Heart right ventricle (tissue), 16 donors: ENCODE measurements around the gene PCNX4. TPM values are rescaled to one million over a fixed set of nuclear protein-coding genes. Genes with fewer than 3 reads are reported as not detected.

Source experiments
- ATAC-seq, 8 donors: fragments of 200-7000 bp; cut with Tn5 transposase; one replicate each; pipeline ENCODE4 v1.9.1; 2020; ENCODE audit warnings: mild to moderate bottlenecking in 8 of 8, moderate library complexity in 8 of 8, moderate number of reproducible peaks in 1 of 8
- DNase-seq, 2 donors: peaks; one replicate each; pipeline ENCODE4 v3.0.0-alpha.2; 2020
- H3K27ac ChIP-seq, 10 donors: fragments of 200-600 bp; sonication (generic) in 2 of 10; one replicate each; pipeline versions ENCODE4 v1.5.0 to v1.8.0; 2020 to 2022; ENCODE audit warnings: mild to moderate bottlenecking in 3 of 10
- H3K27me3 ChIP-seq, 7 donors: fragments of 200-600 bp; one replicate each; pipeline ENCODE4 v1.8.0; 2021 to 2022; ENCODE audit warnings: mild to moderate bottlenecking in 2 of 7
- H3K36me3 ChIP-seq, 9 donors: fragments of 200-600 bp; sonication (generic) in 1 of 9; one replicate each; pipeline versions ENCODE4 v1.5.0 to v1.8.0; 2020 to 2022; ENCODE audit warnings: mild to moderate bottlenecking in 2 of 9
- H3K4me1 ChIP-seq, 9 donors: fragments of 200-600 bp; sonication (generic) in 1 of 9; one replicate each; pipeline versions ENCODE4 v1.5.0 to v1.8.0; 2020 to 2022; ENCODE audit warnings: mild to moderate bottlenecking in 4 of 9
- H3K4me3 ChIP-seq, 10 donors: fragments of 200-600 bp; sonication (generic) in 2 of 10; one replicate each; pipeline versions ENCODE4 v1.5.0 to v1.8.0; 2020 to 2022; ENCODE audit warnings: mild to moderate bottlenecking in 7 of 10, moderate library complexity in 2 of 10
- H3K9me3 ChIP-seq, 11 donors: fragments of 200-600 bp in 10 of 11; sonication (generic) in 2 of 11; one replicate each; pipeline versions ENCODE4 v1.5.0 to v1.8.0; 2013 to 2022; ENCODE audit warnings: mild to moderate bottlenecking in 2 of 11, control low read depth in 1 of 11, moderate library complexity in 1 of 11
- CTCF ChIP-seq, 9 donors: fragments of 200-600 bp; sonication (generic) in 2 of 9; IDR thresholded peaks; one replicate each; pipeline versions ENCODE4 v1.5.0 to v1.8.0; 2021 to 2022; ENCODE audit warnings: antibody characterized with exemption in 9 of 9, mild to moderate bottlenecking in 5 of 9, moderate library complexity in 1 of 9
- WGBS, 2 donors: extraction: QIAGEN DNeasy Blood & Tissue Kit; methylation state at CpG; one replicate each; pipeline ENCODE4 v1.1.7; 2013; ENCODE audit warnings: inconsistent platforms in 1 of 2; 5-methylcytosine and 5-hydroxymethylcytosine counted together
- intact Hi-C, 10 donors: fragments of 100-400 bp; cut with DNase I; formaldehyde crosslinking; loops; one replicate each; pipeline versions ENCODE4 v1.11.1 to v1.14.2; 2022
- polyA plus RNA-seq, 2 donors: library from polyadenylated mRNA; stranded (reverse); fragments of 200-250 nt; gene quantifications; one replicate each; pipeline ENCODE4 v1.2.3, GENCODE V29; 2013
- total RNA-seq, 10 donors: library from RNA; stranded (reverse); fragmentation: NEBNext Ultra II Directional in 3 of 10; extraction: Animal tissue kit (Norgen Biotek cat#: 25700) in 3 of 10; gene quantifications; one replicate each; pipeline versions ENCODE4 v1.2.1 to v1.2.4, GENCODE V29; 2021 to 2023
- donor health status: Arrhythmogenic right ventricular cardiomyopathy.
- donor health status: ischemic (EF 13 %, LVEDD 7.1; RV severe dilation, severe dysfunction).
- donor health status: healthy with polysubstance abuse.
- donor health status: DM: no; HTN: yes; CAD: no.
- donor health status: DM: no; HTN: no; CAD: no.
- donor health status: ischemic (EF 25% LVEDD 6.9; RV normal size, moderate dysfunction).
- donor health status: ischemic (EF 25% LVEDD 5.7; RV mildly dilated, moderate dysfunction).
- donor health status: healthy.
- donor health status: DM: yes; HTN: yes; CAD: no.
- donor health status: Ischemic cardiomyopathy.
- donor health status: ischemic (EF 35%, LVEDD 5.7; RV mildly dilated, moderate dysfunction).
- donor health status: nonischemic (EF 11% LVEDD 7.7; RV severe dilation, severe dysfunction).
- donor health status: DM: yes; HTN: yes; CAD: no.
- donor health status: PGD.
- donor health status: ischemic (EF 29% LVEDD 5.4; RV normal size, mild dysfunction).
- donor health status: nonischemic (EF 23%, LVEDD 6.1; RV moderate dilation, normal function).

Gene PCNX4
- total and polyA plus RNA-seq, 12 donors, result 10.9 to 56.7 (median 31.2) TPM

- TF ChIP-seq CTCF (IDR thresholded peaks at IDR 0.05), result peak in 5 of 9 donors; percentile 9 to 44 (median 13)
- intact Hi-C loops, result loop anchor here in 5 of 10 donors (5.0 to 10.0 kb wide), 6 partner anchors 123 to 676 kb away; no protein-coding TSS in a partner anchor
- Histone ChIP-seq H3K27ac (no peak overlapping the region), H3K4me3 (no peak overlapping the region), H3K9me3 (no peaks in the 10 kb centered on the region), H3K27me3 (no peaks in the 10 kb centered on the region), H3K36me3 (no peaks in the 10 kb centered on the region), H3K4me1 (peaks cover 0 to 9% (median 0%) of the 10 kb centered on the region in 9 donors)
- peak in 2 of 8 donors; percentile 19 to 59 for ATAC-seq
- 43% methylated on average over 3 of the region's 3 CpGs for WGBS, 2 donors
- no peak for DNase-seq
Observed at GRCh38 chr14:60188115-60188514, 96.4 kb downstream of the PCNX4 start.

- ATAC-seq, result no peak
- Histone ChIP-seq H3K27ac (no peak overlapping the region), H3K4me3 (no peak overlapping the region), H3K9me3 (no peaks in the 10 kb centered on the region), H3K36me3 (no peaks in the 10 kb centered on the region), H3K4me1 (peaks cover 0 to 7% (median 0%) of the 10 kb centered on the region in 9 donors), H3K27me3 (no peaks in the 10 kb centered on the region)
- no peak for DNase-seq
- intact Hi-C loops, result loop anchor here in 5 of 10 donors (5.0 to 10.0 kb wide), 6 partner anchors 124 to 676 kb away; no protein-coding TSS in a partner anchor
- TF ChIP-seq CTCF (IDR thresholded peaks at IDR 0.05), result no peak
- 71 to 76% methylated on average over 1 of the region's 1 CpG for whole genome bisulfite sequencing, 2 donors
Observed at GRCh38 chr14:60188696-60189095, 97.0 kb downstream of the PCNX4 start.

GRCh38 chr14:60189923-60190840 is 98.5 kb downstream of the PCNX4 start:
- ATAC-seq (no peak), DNase-seq (no peak)
- intact Hi-C loops, result loop anchor here in 8 of 10 donors (5.0 to 10.0 kb wide), 10 partner anchors 125 to 678 kb away; partner anchors contain the start of gene C14orf39 (in 1 of the 8)
- Histone ChIP-seq H3K36me3 (no peaks in the 10 kb centered on the region), H3K4me3 (no peak overlapping the region), H3K9me3 (no peaks in the 10 kb centered on the region), H3K4me1 (no peaks in the 10 kb centered on the region), H3K27ac (no peak overlapping the region), H3K27me3 (no peaks in the 10 kb centered on the region)
- no peak for TF ChIP-seq CTCF (IDR thresholded peaks at IDR 0.05)
- 85 to 88% methylated on average over 4 of the region's 4 CpGs for WGBS, 2 donors

- DNase-seq (no peak), ATAC-seq (peak in 5 of 8 donors; percentile 34 to 63 (median 52))
- Histone ChIP-seq H3K9me3 (peaks cover 0 to 19% (median 8%) of the 10 kb centered on the region in 11 donors), H3K4me1 (peaks cover 0 to 6% (median 0%) of the 10 kb centered on the region in 9 donors), H3K27ac (no peak overlapping the region), H3K36me3 (no peaks in the 10 kb centered on the region), H3K4me3 (no peak overlapping the region), H3K27me3 (no peaks in the 10 kb centered on the region)
- intact Hi-C loops, result loop anchor here in 7 of 10 donors (5.0 to 10.0 kb wide), 7 partner anchors 130 to 370 kb away; partner anchors contain the start of gene C14orf39 (in 1 of the 7)
- peak in 7 of 9 donors; percentile 15 to 52 (median 47) for TF ChIP-seq CTCF (IDR thresholded peaks at IDR 0.05)
- WGBS, 2 donors, result 85 to 91% methylated on average over 5 of the region's 5 CpGs
Observed at GRCh38 chr14:60195179-60195810, 103.6 kb downstream of the PCNX4 start.
